T-helper 2 cell treated with Interferon-gamma antibody and Interleukin-4, amounts not matched to agents 5 μg/mL and 100 μg/mL, for 36 hours (primary cell): ENCODE data around the gene C9orf78.

Experiments used
- DNase-seq: peaks from one replicate; pipeline ENCODE4 v3.0.0; 2021; ENCODE audit warnings: low spot score
- H3K27ac Mint-ChIP-seq: one replicate; pipeline ENCODE4 v1.8.0; 2021; ENCODE audit warnings: mild to moderate bottlenecking, mixed read lengths
- H3K27me3 Mint-ChIP-seq: one replicate; pipeline ENCODE4 v1.8.0; 2021; ENCODE audit warnings: low read depth, mixed read lengths
- H3K36me3 Mint-ChIP-seq: one replicate; pipeline ENCODE4 v1.8.0; 2021; ENCODE audit warnings: low read depth, mixed read lengths
- H3K4me1 Mint-ChIP-seq: one replicate; pipeline ENCODE4 v1.8.0; 2021; ENCODE audit warnings: low read depth, mixed read lengths
- H3K4me3 Mint-ChIP-seq: one replicate; pipeline ENCODE4 v1.8.0; 2022; ENCODE audit warnings: mild to moderate bottlenecking, moderate library complexity, mixed read lengths
- H3K9me3 Mint-ChIP-seq: one replicate; pipeline ENCODE4 v1.8.0; 2021; ENCODE audit warnings: mixed read lengths

The C9orf78 gene

DNA sequence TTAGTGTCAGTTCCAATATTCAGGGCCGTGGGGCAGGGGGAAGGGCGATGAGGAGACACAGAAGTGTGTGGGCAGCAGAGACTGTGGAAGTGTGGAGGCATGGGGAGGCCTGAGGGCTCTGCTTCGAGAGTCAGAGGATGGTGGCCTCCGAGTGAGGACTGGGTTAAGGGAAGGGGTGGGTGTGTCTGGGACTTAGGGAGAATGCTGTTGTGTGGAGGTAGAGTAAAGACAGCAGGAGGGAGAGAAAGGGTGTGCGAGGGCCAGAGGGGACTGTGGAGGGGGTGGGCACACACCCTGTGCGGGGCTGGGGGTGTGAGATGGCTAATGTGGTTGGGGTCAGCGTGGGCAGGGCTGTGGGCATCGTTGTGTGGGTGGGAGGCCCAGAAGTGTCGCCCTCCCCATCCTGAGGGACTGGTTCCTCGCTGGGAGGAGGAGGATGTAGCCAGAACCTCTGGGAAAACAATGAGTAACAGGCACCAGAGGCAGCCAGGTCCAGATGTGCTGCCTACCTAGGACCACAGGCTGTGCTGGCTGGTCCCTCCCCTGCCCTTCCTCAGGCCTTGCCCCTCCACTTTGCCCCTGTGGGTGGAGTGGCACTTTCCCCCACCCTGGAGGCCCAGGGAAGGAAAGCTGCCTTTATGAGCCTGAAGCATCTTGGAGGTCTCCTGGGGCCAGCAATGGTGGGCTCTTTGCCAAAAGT, 4.4 kb upstream of the C9orf78 start:
- no peaks in the 10 kb centered on the region for H3K9me3 Mint-ChIP-seq
- no peak for DNase-seq
- H3K27me3 Mint-ChIP-seq, result no peaks in the 10 kb centered on the region
- H3K4me1 Mint-ChIP-seq, result peaks cover 37% of the 10 kb centered on the region
- H3K27ac Mint-ChIP-seq, result peak overlapping the region; percentile 84
- peak overlapping the region; percentile 69 for H3K4me3 Mint-ChIP-seq
- H3K36me3 Mint-ChIP-seq, result peaks cover 23% of the 10 kb centered on the region

DNA sequence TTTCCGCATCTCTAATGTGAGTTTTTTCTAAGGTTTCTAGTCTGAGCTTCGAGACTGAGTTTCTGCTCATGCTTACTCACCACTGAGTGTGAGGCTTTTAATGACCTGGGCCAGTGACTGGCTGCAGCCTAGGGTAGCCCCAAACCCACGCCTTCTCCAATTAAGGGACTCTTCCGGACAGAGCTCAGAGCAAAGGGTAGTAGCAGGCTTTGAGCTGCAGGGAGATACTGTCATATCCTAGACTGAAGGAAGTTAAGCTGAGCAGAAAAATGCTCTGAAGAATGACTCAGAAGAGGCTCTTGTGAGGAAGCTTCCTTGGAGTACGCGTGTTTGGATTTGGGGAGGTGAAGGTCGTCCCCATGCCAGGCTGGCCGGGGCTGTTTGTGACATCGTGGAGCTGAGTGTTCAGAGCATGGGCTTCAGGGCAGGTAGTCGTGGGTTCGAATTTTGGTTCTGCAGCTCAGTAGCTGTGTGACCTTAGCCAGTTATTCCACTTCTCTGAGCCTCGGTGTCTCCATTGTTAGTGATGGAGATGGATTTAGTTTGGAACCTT, 3.7 kb upstream of the C9orf78 start:
- peak overlapping the region; percentile 84 for H3K27ac Mint-ChIP-seq
- no peaks in the 10 kb centered on the region for H3K27me3 Mint-ChIP-seq
- H3K9me3 Mint-ChIP-seq, result no peaks in the 10 kb centered on the region
- H3K4me1 Mint-ChIP-seq, result peaks cover 42% of the 10 kb centered on the region
- peak; percentile 71 for DNase-seq
- H3K36me3 Mint-ChIP-seq, result peaks cover 28% of the 10 kb centered on the region
- H3K4me3 Mint-ChIP-seq, result peak overlapping the region; percentile 69

DNA sequence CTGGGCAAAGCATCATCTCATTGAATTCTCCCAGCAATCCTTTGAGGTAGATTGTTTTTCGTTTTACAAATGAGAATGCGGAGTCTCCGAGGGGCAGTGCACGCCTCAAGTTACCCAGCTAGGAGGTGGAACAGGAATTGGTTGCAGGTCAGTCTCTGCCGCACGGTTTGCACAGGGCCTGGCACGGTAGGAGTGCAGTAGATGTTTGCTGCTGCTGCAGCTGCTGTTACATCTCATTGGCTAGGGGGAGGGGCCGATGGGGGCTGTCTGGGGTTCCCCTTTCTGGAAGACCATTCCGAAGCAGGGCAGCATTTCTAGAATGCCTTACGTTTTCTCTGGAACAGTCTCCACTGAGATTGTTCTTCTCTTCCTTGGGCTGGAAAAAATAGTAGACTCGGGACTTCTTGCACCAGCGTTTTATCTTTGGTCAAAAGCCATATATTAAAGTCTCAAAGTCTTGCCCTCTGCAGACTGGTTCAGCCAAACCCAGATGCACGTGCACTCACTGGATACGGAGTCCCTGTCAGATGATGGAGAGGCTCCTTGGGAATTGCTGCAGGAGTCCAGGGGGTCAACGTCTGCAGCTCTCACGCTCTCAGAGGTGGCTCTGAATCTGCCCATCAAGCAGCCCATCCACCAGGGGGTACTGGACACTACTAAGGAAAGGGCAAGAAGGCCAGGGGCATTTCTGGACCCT, 1.4 kb upstream of the C9orf78 start:
- Mint-ChIP-seq H3K9me3 (no peaks in the 10 kb centered on the region), H3K4me3 (peak overlapping the region; percentile 92), H3K27ac (peak overlapping the region; percentile 93), H3K27me3 (no peaks in the 10 kb centered on the region), H3K36me3 (peaks cover 38% of the 10 kb centered on the region), H3K4me1 (peaks cover 47% of the 10 kb centered on the region)
- DNase-seq, result no peak

DNA sequence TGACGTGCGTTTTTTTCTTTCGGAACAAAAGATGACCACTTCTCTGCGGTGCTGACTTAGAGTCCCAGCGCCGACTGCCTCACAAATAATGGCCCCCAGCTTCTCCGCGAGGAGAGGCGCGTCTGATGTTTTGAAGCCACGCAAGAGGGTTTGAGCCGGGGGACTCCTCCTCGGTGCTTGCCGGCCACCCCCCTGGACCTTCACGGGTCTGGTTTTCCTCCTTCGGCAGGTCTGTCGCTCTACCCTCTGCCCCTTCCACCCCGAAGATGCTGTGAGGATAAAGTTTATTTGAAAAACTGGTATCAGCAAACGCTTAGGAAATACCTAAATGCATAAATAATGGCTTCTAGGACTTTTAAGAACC, 767 bp upstream of the C9orf78 start:
- H3K27me3 Mint-ChIP-seq, result no peaks in the 10 kb centered on the region
- peaks cover 38% of the 10 kb centered on the region for H3K36me3 Mint-ChIP-seq
- H3K4me3 Mint-ChIP-seq, result peak overlapping the region; percentile 92
- H3K9me3 Mint-ChIP-seq, result no peaks in the 10 kb centered on the region
- DNase-seq, result no peak
- peak overlapping the region; percentile 93 for H3K27ac Mint-ChIP-seq
- H3K4me1 Mint-ChIP-seq, result peaks cover 42% of the 10 kb centered on the region

GRCh38 chr9:129834489-129835127, 467 bp downstream of the C9orf78 start:
- Mint-ChIP-seq H3K9me3 (no peaks in the 10 kb centered on the region), H3K4me3 (peak overlapping the region; percentile 94), H3K36me3 (peaks cover 44% of the 10 kb centered on the region), H3K27ac (peak overlapping the region; percentile 98), H3K27me3 (no peaks in the 10 kb centered on the region), H3K4me1 (peaks cover 37% of the 10 kb centered on the region)
- no peak for DNase-seq

GRCh38 chr9:129832982-129833381, 2.1 kb downstream of the C9orf78 start:
- H3K27ac Mint-ChIP-seq, result no peak overlapping the region
- no peak for DNase-seq
- H3K36me3 Mint-ChIP-seq, result peaks cover 56% of the 10 kb centered on the region
- H3K4me3 Mint-ChIP-seq, result peak overlapping the region; percentile 94
- H3K27me3 Mint-ChIP-seq, result no peaks in the 10 kb centered on the region
- peaks cover 26% of the 10 kb centered on the region for H3K4me1 Mint-ChIP-seq
- no peaks in the 10 kb centered on the region for H3K9me3 Mint-ChIP-seq

DNA sequence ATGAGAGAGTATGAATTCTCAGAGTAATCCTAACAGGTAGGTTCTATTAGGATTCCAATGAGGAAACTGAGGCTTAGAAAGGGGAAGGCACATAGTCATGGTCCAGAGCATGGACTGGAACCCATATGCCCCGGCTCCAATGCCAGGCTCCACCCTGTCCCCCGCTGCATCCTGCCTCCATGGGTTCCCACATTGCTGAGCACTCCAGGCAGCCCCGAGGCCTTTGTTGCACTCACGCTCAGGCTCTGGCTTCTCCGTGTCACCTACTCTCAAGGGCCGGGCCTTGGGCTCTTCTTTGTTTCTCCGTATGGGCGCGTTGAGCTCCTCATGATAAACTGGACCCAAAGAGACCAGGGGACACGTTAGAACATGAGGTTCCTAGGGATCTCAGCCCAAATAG, 6.1 kb downstream of the C9orf78 start:
- no peak overlapping the region for H3K27ac Mint-ChIP-seq
- no peaks in the 10 kb centered on the region for H3K27me3 Mint-ChIP-seq
- H3K4me3 Mint-ChIP-seq, result no peak overlapping the region
- H3K4me1 Mint-ChIP-seq, result peaks cover 7% of the 10 kb centered on the region
- no peaks in the 10 kb centered on the region for H3K9me3 Mint-ChIP-seq
- H3K36me3 Mint-ChIP-seq, result peaks cover 45% of the 10 kb centered on the region
- DNase-seq, result no peak

- Mint-ChIP-seq H3K36me3 (peaks cover 40% of the 10 kb centered on the region), H3K4me3 (no peak overlapping the region), H3K4me1 (no peaks in the 10 kb centered on the region), H3K27me3 (no peaks in the 10 kb centered on the region), H3K27ac (peak overlapping the region; percentile 31), H3K9me3 (no peaks in the 10 kb centered on the region)
- no peak for DNase-seq
Measured at GRCh38 chr9:129828051-129828450, 7.0 kb downstream of the C9orf78 start.

DNA sequence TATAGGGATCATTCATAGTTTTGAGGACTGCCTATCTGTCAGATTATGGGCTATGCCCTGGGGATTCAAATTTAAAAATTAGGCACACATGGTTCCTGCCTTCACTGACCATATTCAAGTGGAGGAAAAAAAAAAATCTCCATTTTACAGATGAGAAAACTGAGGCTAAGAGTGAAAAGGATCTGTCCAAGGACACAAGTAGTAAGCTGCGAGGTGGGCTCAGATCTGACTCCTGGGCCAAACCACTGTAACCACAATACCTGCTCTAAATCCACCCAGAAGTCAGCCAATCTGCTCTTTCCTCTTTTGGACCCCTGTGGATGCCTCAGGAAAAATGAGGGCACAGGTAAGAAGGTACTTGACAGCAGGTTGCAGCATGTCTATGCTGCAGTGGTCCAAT, 8.3 kb downstream of the C9orf78 start:
- peaks cover 8% of the 10 kb centered on the region for H3K4me1 Mint-ChIP-seq
- no peaks in the 10 kb centered on the region for H3K9me3 Mint-ChIP-seq
- H3K27ac Mint-ChIP-seq, result no peak overlapping the region
- no peak for DNase-seq
- peaks cover 47% of the 10 kb centered on the region for H3K36me3 Mint-ChIP-seq
- H3K27me3 Mint-ChIP-seq, result no peaks in the 10 kb centered on the region
- H3K4me3 Mint-ChIP-seq, result no peak overlapping the region

DNA sequence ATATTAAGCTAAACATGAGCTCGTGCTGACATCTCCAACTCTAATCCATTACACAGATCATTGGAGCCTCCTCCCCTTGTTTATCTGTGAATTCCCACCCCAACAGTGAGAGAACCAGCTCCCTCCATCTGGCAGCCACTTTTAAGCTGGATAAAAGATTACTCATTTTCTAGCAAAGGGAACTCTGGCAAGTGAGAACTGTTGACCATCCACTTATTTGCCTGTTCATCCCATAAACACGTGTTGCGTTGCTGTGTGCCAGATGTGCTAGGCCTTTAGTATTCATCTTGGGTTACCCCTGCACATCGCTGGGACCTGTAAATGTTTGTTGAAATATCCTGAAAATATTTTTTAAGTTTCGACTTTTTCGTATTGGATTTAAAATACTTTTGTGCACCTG, 8.7 kb downstream of the C9orf78 start:
- DNase-seq, result no peak
- H3K4me1 Mint-ChIP-seq, result peaks cover 8% of the 10 kb centered on the region
- H3K27me3 Mint-ChIP-seq, result no peaks in the 10 kb centered on the region
- H3K4me3 Mint-ChIP-seq, result no peak overlapping the region
- peaks cover 43% of the 10 kb centered on the region for H3K36me3 Mint-ChIP-seq
- H3K27ac Mint-ChIP-seq, result no peak overlapping the region
- H3K9me3 Mint-ChIP-seq, result no peaks in the 10 kb centered on the region

DNA sequence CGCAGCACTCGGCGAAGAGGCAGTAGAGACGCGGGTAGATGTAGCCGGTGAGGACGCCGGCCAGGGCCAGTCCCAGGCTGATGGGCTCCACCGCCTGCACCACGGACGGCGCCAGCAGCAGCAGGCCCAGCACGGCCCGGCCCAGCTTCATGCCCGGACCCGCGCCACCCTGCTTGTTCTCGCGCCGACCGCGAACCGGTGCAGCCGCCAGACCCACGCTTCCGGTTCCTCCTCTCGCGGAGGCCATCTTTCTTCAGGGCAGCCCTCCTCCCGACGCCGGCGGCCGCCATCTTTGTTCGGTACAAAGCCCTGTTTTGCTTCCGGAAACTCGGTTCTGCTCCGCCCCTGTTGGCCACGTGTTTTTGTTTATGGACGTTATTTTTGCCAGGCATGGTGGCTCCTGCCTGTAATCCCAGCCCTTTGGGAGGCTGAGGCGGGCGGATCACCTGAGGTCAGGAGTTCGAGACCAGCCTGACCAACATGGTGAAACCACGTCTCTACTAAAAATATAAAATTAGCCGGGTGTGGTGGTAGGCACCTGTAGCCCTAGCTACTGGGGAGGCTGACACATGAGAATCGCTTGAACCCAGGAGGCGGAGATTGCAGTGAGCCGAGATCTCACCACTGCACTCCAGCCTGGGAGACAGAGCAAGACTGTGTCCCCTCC, 11.0 kb downstream of the C9orf78 start, which contains the start of gene TOR1A:
TOR1A (minus strand) TSS at position 202 of the 667 bp plus-strand sequence; CDS start at position 151, 51 bp downstream.
- H3K4me1 Mint-ChIP-seq, result peaks cover 9% of the 10 kb centered on the region
- peak within 1 kb of the TSS; percentile 79 for H3K27ac Mint-ChIP-seq
- no peaks in the 10 kb centered on the region for H3K27me3 Mint-ChIP-seq
- DNase-seq, result peak; percentile 92
- peaks cover 38% of the 10 kb centered on the region for H3K36me3 Mint-ChIP-seq
- peak within 1 kb of the TSS; percentile 90 for H3K4me3 Mint-ChIP-seq
- no peaks in the 10 kb centered on the region for H3K9me3 Mint-ChIP-seq

GRCh38 chr9:129823542-129823934, 11.5 kb downstream of the C9orf78 start:
- Mint-ChIP-seq H3K9me3 (no peaks in the 10 kb centered on the region), H3K4me3 (peak overlapping the region; percentile 90), H3K27me3 (no peaks in the 10 kb centered on the region), H3K36me3 (peaks cover 40% of the 10 kb centered on the region), H3K4me1 (peaks cover 12% of the 10 kb centered on the region), H3K27ac (peak overlapping the region; percentile 79)
- no peak for DNase-seq

DNA sequence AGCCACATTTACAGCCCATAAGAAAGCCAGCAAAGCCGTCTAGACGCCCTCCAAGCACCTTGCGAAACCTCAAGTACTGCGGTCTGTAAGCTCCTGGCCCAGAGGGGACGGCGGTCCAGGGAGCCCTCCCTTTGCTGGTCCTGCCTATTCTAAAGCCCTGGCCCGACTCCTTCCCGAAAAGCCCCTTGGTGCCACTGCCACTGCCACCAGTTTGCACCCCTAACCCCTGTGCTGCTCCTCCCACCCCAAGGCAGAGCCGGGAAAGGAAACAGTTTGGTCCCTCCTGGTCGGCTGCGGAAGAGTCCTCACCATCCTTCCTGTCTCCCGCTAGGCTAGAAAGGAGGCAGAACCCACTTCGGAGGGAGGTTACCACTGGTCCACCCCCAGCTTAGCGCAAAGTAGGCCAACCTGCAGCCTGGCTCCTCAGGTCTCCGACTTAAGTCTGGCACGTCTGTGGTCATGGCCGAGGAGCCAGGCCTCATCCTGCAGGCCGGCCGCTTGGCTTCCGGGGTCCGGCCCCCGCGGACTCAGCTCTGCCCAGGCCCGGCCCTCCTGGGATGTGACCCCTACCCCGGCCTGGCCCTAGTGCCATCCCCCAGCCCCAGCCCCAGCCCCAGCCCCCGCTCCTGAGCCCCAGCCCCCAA, 12.1 kb downstream of the C9orf78 start:
- DNase-seq, result no peak
- Mint-ChIP-seq H3K27ac (peak overlapping the region; percentile 79), H3K27me3 (no peaks in the 10 kb centered on the region), H3K4me1 (peaks cover 14% of the 10 kb centered on the region), H3K36me3 (peaks cover 41% of the 10 kb centered on the region), H3K9me3 (no peaks in the 10 kb centered on the region), H3K4me3 (peak overlapping the region; percentile 90)
